ENCODE results near the gene PPM1L.

DNA sequence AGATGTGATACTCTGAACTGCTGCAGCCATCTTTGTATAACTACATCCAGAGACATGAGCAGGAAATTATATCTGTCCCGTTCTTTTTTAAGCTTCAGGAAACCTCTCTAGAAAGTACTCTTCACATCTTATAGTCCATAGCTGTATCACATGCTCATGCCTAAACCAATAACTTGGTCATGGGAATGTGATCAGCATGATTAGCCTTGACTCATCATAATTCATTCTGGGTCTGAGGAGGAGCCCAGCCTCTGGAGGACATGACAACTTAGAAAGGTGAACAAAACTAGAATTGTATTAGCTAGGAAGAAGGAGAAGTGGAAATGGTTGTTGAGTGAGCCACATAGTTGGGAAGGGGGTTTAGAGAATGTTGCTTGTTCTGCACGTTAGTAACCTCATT lies 12.9 kb downstream of the PPM1L start:
- TF ChIP-seq EZH2 (IDR thresholded peaks at IDR 0.05; ENCODE audit: low read length): no peak
- TF ChIP-seq, protein P1, sequence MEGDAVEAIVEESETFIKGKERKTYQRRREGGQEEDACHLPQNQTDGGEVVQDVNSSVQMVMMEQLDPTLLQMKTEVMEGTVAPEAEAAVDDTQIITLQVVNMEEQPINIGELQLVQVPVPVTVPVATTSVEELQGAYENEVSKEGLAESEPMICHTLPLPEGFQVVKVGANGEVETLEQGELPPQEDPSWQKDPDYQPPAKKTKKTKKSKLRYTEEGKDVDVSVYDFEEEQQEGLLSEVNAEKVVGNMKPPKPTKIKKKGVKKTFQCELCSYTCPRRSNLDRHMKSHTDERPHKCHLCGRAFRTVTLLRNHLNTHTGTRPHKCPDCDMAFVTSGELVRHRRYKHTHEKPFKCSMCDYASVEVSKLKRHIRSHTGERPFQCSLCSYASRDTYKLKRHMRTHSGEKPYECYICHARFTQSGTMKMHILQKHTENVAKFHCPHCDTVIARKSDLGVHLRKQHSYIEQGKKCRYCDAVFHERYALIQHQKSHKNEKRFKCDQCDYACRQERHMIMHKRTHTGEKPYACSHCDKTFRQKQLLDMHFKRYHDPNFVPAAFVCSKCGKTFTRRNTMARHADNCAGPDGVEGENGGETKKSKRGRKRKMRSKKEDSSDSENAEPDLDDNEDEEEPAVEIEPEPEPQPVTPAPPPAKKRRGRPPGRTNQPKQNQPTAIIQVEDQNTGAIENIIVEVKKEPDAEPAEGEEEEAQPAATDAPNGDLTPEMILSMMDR (optimal IDR thresholded peaks at IDR 0.05 in 1 of 3, IDR thresholded peaks at IDR 0.05 in 1 of 3, conservative IDR thresholded peaks at IDR 0.05 in 1 of 3; ENCODE audit: extremely low read depth in 1 of 3, insufficient read depth in 2 of 3, low read length in 3 of 3): no peak

Measured in keratinocyte (primary cell).